OCI-LY3 (cell line): ENCODE results near the gene PTPN1.

Experiments used
- H2AFZ ChIP-seq: fragments of 200-600, 300-600 bp; shearing (Covaris generic); 2 replicates; pipeline ENCODE4 v1.6.0; 2014; ENCODE audit warnings: antibody characterized with exemption, low read depth, low read length
- H3K27ac ChIP-seq: fragments of 200-600, 300-600 bp; sonication (generic); 2 replicates; pipeline ENCODE4 v1.5.1; 2014; ENCODE audit warnings: mild to moderate bottlenecking, low read length, moderate library complexity, mixed read lengths
- H3K27me3 ChIP-seq: fragments of 200-600, 300-600 bp; sonication (generic); 2 replicates; pipeline ENCODE4 v1.6.1; 2014; ENCODE audit warnings: low read depth, low read length, mixed read lengths
- H3K36me3 ChIP-seq: fragments of 200-600, 300-600 bp; sonication (generic); replicated peaks from 2 replicates; pipeline ENCODE3; 2014; ENCODE audit warnings: low read depth, low read length, mixed read lengths
- H3K4me1 ChIP-seq: fragments of 300-600, 200-600 bp; sonication (generic); 2 replicates; pipeline ENCODE4 v1.6.1; 2014; ENCODE audit warnings: low read length, mixed read lengths
- H3K4me2 ChIP-seq: fragments of 200-600, 300-600 bp; sonication (generic); 2 replicates; pipeline ENCODE4 v1.6.1; 2014; ENCODE audit warnings: low read length, mixed read lengths
- H3K4me3 ChIP-seq: fragments of 300-600, 200-600 bp; sonication (generic); 2 replicates; pipeline ENCODE4 v1.5.1; 2014; ENCODE audit warnings: antibody characterized with exemption, mild to moderate bottlenecking, low read length, moderate library complexity
- H3K79me2 ChIP-seq: fragments of 300-600, 200-600 bp; shearing (Covaris generic); 2 replicates; pipeline ENCODE4 v1.6.1; 2014; ENCODE audit warnings: mild to moderate bottlenecking, low read length, mixed read lengths
- H3K9ac ChIP-seq: fragments of 300-600, 200-600 bp; shearing (Covaris generic); 2 replicates; pipeline ENCODE4 v1.6.0; 2014; ENCODE audit warnings: mild to moderate bottlenecking, low read length, moderate library complexity
- H3K9me3 ChIP-seq: fragments of 200-600, 300-600 bp; shearing (Covaris generic); 2 replicates; pipeline ENCODE4 v1.6.1; 2014; ENCODE audit warnings: low read length, mixed read lengths; ENCODE audit not compliant: insufficient read depth
- H4K20me1 ChIP-seq: fragments of 200-600, 300-600 bp; sonication (generic); 2 replicates; pipeline ENCODE4 v1.6.1; 2016; ENCODE audit warnings: low read length, mixed read lengths; ENCODE audit not compliant: insufficient read depth
- CTCF ChIP-seq: fragments of 200-600, 300-600 bp; sonication (generic); IDR thresholded peaks from 2 replicates; pipeline ENCODE4 v1.5.1; 2014; ENCODE audit warnings: antibody characterized with exemption, low read length, low read depth
- EZH2phosphoT487 ChIP-seq: fragments of 200-600 bp; shearing (Covaris generic); IDR thresholded peaks from 2 replicates; pipeline ENCODE4 v1.6.1; 2018; ENCODE audit warnings: antibody characterized with exemption, mixed run types, low read depth

Gene PTPN1

GRCh38 chr20:50464026-50464724 lies 46.0 kb upstream of the PTPN1 start:
- Histone ChIP-seq H3K4me3 (peak overlapping the region; percentile 75), H3K27ac (no peak overlapping the region), H3K9ac (peak overlapping the region; percentile 58)

DNA sequence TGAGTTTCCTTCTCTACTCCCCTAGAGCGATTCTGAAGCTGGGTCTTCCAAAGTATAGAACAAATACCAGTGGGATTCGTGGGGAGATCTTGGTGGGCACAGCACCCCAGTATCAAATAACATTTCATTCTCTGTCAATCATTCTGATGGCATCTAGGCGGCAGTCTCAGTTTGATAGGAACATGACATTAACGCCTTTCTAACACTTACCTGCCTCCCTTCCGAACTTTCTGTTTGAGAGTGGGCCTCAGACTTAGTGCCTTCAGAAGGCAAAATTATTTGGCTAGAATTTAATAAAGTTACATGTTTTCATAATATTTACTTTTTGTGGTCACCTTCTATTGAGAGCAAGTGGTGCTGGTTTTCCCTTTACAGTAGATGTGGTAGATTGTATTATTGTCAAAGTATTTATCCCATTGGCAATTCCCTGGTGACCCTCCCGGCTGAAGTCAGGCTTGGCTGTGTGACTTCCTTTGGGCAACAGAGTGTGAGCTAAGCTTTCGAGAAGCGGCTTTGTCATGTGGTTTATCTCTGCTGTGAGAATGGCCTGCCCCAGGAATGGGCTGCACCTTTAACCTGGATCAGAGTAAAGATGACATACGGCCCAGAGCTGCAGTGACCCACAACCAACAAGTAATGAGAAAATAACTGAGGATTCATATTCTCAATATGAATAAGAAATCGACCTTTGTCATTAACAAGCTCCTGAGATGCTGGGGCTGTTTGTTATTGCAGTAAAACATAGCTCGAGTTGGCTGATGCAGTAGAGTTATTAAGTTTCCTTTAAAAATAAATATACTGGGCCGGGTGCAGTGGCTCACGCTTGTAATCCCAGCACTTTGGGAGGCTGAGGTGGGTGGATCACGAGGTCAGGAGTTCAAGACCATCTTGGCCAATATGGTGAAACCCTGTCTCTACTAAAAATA lies 45.2 kb upstream of the PTPN1 start:
- no peak for TF ChIP-seq EZH2phosphoT487
- TF ChIP-seq CTCF = no peak
- no peaks in the 10 kb centered on the region for H4K20me1 ChIP-seq
- H3K27ac ChIP-seq = no peak overlapping the region
- peak overlapping the region; percentile 47 for H3K9ac ChIP-seq
- H3K4me2 ChIP-seq = peak overlapping the region; percentile 91
- peak overlapping the region; percentile 96 for H2AFZ ChIP-seq
- H3K36me3 ChIP-seq = no peaks in the 10 kb centered on the region
- H3K27me3 ChIP-seq = peaks cover 11% of the 10 kb centered on the region
- no peaks in the 10 kb centered on the region for H3K79me2 ChIP-seq
- peaks cover 13% of the 10 kb centered on the region for H3K4me1 ChIP-seq
- peak overlapping the region; percentile 75 for H3K4me3 ChIP-seq
- no peaks in the 10 kb centered on the region for H3K9me3 ChIP-seq

More at GRCh38 chr20:50464026-50464724, 46.0 kb upstream of the PTPN1 start:
- Histone ChIP-seq H3K4me1 (peaks cover 13% of the 10 kb centered on the region), H3K27me3 (peaks cover 18% of the 10 kb centered on the region), H3K79me2 (no peaks in the 10 kb centered on the region), H3K9me3 (no peaks in the 10 kb centered on the region), H3K36me3 (no peaks in the 10 kb centered on the region), H2AFZ (peak overlapping the region; percentile 96), H4K20me1 (no peaks in the 10 kb centered on the region), H3K4me2 (peak overlapping the region; percentile 91)
- no peak for TF ChIP-seq EZH2phosphoT487
- peak; percentile 79 for TF ChIP-seq CTCF

GRCh38 chr20:50467174-50467573 lies 43.0 kb upstream of the PTPN1 start:
- Histone ChIP-seq H3K4me1 (peaks cover 29% of the 10 kb centered on the region), H3K4me3 (no peak overlapping the region), H3K79me2 (no peaks in the 10 kb centered on the region), H3K4me2 (no peak overlapping the region), H3K27me3 (peaks cover 9% of the 10 kb centered on the region; the same call in 1 of the 2 replicates), H3K9ac (no peak overlapping the region), H3K9me3 (no peaks in the 10 kb centered on the region), H3K36me3 (no peaks in the 10 kb centered on the region), H4K20me1 (no peaks in the 10 kb centered on the region), H3K27ac (no peak overlapping the region), H2AFZ (no peak overlapping the region)
- TF ChIP-seq CTCF (no peak), EZH2phosphoT487 (no peak)
